ENCODE results near the gene LXN.

The LXN gene

GRCh38 chr3:158680861-158681260 is 8.4 kb upstream of the LXN start:
- H3K9me3 ChIP-seq (ENCODE audit: severe bottlenecking): no peaks in the 10 kb centered on the region
- no peak for TF ChIP-seq CTCF (IDR thresholded peaks at IDR 0.05; ENCODE audit: low read depth, low read length)
- no peak overlapping the region for H3K4me3 ChIP-seq (ENCODE audit: low read depth, low read length)
- H3K27ac ChIP-seq: no peak overlapping the region
- H3K36me3 ChIP-seq: peaks cover 7% of the 10 kb centered on the region
- no peaks in the 10 kb centered on the region for H3K27me3 ChIP-seq (ENCODE audit: insufficient read depth, low read depth, severe bottlenecking)
- DNase-seq: no peak

- Histone ChIP-seq H3K4me3 (ENCODE audit: low read depth, low read length) (no peak overlapping the region), H3K9me3 (ENCODE audit: severe bottlenecking) (no peaks in the 10 kb centered on the region), H3K27me3 (ENCODE audit: insufficient read depth, low read depth, severe bottlenecking) (no peaks in the 10 kb centered on the region), H3K36me3 (peaks cover 2% of the 10 kb centered on the region; the same call in 1 of the 2 replicates), H3K27ac (no peak overlapping the region)
- TF ChIP-seq CTCF (IDR thresholded peaks at IDR 0.05; ENCODE audit: low read depth, low read length): no peak
- no peak for DNase-seq
Measured at GRCh38 chr3:158679547-158680000, 7.1 kb upstream of the LXN start.

GRCh38 chr3:158678687-158679086 is 6.2 kb upstream of the LXN start:
- no peaks in the 10 kb centered on the region for H3K27me3 ChIP-seq (ENCODE audit: insufficient read depth, low read depth, severe bottlenecking)
- H3K9me3 ChIP-seq (ENCODE audit: severe bottlenecking): no peaks in the 10 kb centered on the region
- DNase-seq: no peak
- H3K36me3 ChIP-seq: peaks cover 2% of the 10 kb centered on the region; the same call in 1 of the 2 replicates
- H3K4me3 ChIP-seq (ENCODE audit: low read depth, low read length): no peak overlapping the region
- no peak for TF ChIP-seq CTCF (IDR thresholded peaks at IDR 0.05; ENCODE audit: low read depth, low read length)
- no peak overlapping the region for H3K27ac ChIP-seq

GRCh38 chr3:158671821-158672214 is 630 bp downstream of the LXN start:
- H3K9me3 ChIP-seq (ENCODE audit: severe bottlenecking): no peaks in the 10 kb centered on the region
- H3K27ac ChIP-seq: no peak overlapping the region
- peaks cover 11% of the 10 kb centered on the region for H3K36me3 ChIP-seq
- DNase-seq: no peak
- no peak for TF ChIP-seq CTCF (IDR thresholded peaks at IDR 0.05; ENCODE audit: low read depth, low read length)
- H3K4me3 ChIP-seq (ENCODE audit: low read depth, low read length): no peak overlapping the region; the same call in 1 of the 2 replicates
- H3K27me3 ChIP-seq (ENCODE audit: insufficient read depth, low read depth, severe bottlenecking): no peaks in the 10 kb centered on the region

- no peaks in the 10 kb centered on the region for H3K9me3 ChIP-seq (ENCODE audit: severe bottlenecking)
- no peak for DNase-seq
- peaks cover 21% of the 10 kb centered on the region for H3K36me3 ChIP-seq
- no peak overlapping the region for H3K4me3 ChIP-seq (ENCODE audit: low read depth, low read length)
- no peak for TF ChIP-seq CTCF (IDR thresholded peaks at IDR 0.05; ENCODE audit: low read depth, low read length)
- no peaks in the 10 kb centered on the region for H3K27me3 ChIP-seq (ENCODE audit: insufficient read depth, low read depth, severe bottlenecking)
- H3K27ac ChIP-seq: no peak overlapping the region
Measured at GRCh38 chr3:158668506-158668905, 3.9 kb downstream of the LXN start.

- DNase-seq: no peak
- Histone ChIP-seq H3K36me3 (peaks cover 35% of the 10 kb centered on the region), H3K9me3 (ENCODE audit: severe bottlenecking) (no peaks in the 10 kb centered on the region), H3K4me3 (ENCODE audit: low read depth, low read length) (no peak overlapping the region), H3K27ac (no peak overlapping the region), H3K27me3 (ENCODE audit: insufficient read depth, low read depth, severe bottlenecking) (no peaks in the 10 kb centered on the region)
- no peak for TF ChIP-seq CTCF (IDR thresholded peaks at IDR 0.05; ENCODE audit: low read depth, low read length)
Measured at GRCh38 chr3:158666416-158666815, 6.0 kb downstream of the LXN start.
